Measurements from ENCODE around the gene AQR.

AQR gene

DNA sequence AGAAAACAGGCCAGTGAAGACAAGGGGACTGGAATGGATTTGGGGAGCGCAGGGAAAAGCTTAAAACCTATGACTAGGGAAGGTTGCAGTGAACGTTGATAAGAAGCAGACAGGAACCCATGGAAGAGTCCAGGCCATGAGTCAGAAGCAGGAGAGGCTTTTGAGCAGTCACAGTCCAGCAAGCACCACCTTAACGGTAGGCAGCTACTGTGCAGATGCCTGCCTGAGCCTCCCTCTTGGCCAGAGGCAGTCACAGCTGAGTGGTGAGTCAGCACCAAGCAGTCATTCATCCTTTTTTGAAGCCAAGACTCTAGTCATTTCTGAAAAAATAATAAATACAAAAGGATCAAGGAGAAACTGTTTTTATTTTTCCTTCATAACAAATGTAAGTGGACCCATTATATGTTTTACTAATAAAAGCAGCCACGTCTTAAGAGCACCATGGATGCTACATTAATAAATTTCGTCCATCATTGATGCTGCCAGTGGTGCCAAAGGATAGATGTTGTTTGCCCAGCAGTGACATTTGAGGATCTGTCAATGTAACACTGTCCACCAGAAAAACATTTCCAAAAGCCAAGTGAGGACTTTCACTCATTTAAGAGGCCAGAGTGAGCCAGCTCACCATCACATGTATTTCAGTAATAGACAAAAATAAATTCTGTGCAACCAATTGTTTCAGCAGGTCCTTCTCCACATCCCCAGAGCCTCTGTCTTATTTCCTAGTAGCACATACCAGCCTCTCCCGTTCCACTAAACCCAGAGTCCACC lies 132.1 kb downstream of the AQR start:
- TF ChIP-seq, protein P1, sequence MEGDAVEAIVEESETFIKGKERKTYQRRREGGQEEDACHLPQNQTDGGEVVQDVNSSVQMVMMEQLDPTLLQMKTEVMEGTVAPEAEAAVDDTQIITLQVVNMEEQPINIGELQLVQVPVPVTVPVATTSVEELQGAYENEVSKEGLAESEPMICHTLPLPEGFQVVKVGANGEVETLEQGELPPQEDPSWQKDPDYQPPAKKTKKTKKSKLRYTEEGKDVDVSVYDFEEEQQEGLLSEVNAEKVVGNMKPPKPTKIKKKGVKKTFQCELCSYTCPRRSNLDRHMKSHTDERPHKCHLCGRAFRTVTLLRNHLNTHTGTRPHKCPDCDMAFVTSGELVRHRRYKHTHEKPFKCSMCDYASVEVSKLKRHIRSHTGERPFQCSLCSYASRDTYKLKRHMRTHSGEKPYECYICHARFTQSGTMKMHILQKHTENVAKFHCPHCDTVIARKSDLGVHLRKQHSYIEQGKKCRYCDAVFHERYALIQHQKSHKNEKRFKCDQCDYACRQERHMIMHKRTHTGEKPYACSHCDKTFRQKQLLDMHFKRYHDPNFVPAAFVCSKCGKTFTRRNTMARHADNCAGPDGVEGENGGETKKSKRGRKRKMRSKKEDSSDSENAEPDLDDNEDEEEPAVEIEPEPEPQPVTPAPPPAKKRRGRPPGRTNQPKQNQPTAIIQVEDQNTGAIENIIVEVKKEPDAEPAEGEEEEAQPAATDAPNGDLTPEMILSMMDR (IDR thresholded peaks at IDR 0.05; ENCODE audit: low read depth, low read length) = no peak
- peak; percentile 36 to 74 for DNase-seq (ENCODE audit: low read depth in 2 of 2)

DNA sequence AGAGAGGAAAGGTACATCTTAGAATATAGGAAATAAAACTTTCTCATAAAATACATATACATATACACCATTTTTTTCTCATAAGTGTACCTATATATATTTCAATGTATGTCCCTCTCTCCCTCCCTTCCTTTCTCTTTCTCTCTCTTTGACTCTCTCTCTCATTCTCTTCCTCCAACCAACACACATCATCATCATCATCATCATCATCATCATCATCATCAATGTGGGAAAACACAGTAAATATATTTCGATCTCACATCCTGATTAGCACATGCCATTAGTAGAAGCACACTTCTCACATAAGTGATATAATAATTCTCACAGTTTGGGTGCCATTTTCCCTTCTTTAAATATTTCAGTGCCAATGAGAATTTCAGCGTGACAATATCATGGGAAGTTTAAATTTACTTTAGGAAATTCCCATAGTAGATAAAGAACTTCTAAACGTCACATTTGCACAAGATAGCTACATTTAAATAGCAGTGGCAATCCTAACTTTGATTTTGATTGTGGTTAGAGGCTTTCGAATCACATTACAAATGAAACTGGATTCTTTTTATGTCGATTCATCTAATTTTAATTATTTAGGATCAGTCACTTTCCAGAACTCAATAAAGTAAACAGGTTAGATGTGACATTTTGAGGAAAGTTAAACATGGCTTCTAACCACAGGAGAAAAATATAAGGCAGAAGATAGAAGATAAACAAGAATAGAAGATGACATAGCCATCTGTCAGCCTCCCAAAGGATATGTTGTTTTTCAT lies 141.2 kb downstream of the AQR start:
- TF ChIP-seq, protein P1 (IDR thresholded peaks at IDR 0.05; ENCODE audit: low read depth, low read length) = no peak
- no peak for DNase-seq (ENCODE audit: low read depth in 2 of 2)

More for the DNA sequence above, 132.1 kb downstream of the AQR start:
- H3K4me3 ChIP-seq (replicated peaks in 1 of 2; ENCODE audit: low read depth in 2 of 2, low read length in 2 of 2) = no peak overlapping the region

DNA sequence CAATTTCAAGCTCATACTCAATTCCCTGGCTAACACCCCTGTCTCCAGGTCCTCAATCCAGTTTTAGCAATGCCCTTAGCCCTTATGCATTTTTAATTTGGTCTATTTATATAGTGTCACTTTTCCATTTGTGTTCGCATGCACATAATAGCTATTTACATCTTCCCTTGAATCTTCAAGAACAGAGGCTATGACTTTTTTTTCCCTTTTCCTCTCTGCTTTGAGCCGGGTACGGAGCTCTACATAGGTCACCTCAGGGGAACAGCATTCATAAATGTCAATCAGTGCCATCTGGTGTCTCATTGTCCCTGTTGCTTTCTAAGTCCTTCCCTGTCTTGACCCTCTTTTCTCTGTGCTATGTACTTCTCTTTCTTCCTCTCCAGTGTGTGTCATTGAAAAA lies 147.7 kb downstream of the AQR start:
- DNase-seq (ENCODE audit: low read depth in 2 of 2) = no peak
- H3K4me3 ChIP-seq (replicated peaks in 1 of 2; ENCODE audit: low read depth in 2 of 2, low read length in 2 of 2) = no peak overlapping the region
- TF ChIP-seq, protein P1 (IDR thresholded peaks at IDR 0.05; ENCODE audit: low read depth, low read length) = no peak

More for the DNA sequence above, 141.2 kb downstream of the AQR start:
- H3K4me3 ChIP-seq (replicated peaks in 1 of 2; ENCODE audit: low read depth in 2 of 2, low read length in 2 of 2) = no peak overlapping the region

DNA sequence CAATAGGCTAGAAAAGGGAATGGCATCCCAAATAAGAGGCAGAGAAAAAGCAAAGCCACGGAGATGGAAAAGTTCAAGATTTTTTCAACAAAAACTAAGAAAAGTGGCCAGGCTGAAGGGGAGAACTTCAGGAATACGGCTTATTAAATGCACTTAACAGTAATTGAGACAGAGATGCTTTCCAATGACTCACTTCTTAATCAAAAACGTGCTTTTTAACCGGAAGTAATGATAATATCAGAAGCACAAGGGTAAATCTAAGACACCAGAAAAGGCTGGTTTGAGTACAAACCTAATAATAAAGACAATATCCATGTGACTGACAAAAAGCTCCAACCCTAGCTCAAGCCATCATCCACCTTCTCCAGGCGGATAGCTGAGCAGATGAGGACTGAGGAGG lies 149.4 kb downstream of the AQR start:
- H3K4me3 ChIP-seq (replicated peaks in 1 of 2; ENCODE audit: low read depth in 2 of 2, low read length in 2 of 2) = no peak overlapping the region
- TF ChIP-seq, protein P1 (IDR thresholded peaks at IDR 0.05; ENCODE audit: low read depth, low read length) = no peak
- DNase-seq (ENCODE audit: low read depth in 2 of 2) = no peak

DNA sequence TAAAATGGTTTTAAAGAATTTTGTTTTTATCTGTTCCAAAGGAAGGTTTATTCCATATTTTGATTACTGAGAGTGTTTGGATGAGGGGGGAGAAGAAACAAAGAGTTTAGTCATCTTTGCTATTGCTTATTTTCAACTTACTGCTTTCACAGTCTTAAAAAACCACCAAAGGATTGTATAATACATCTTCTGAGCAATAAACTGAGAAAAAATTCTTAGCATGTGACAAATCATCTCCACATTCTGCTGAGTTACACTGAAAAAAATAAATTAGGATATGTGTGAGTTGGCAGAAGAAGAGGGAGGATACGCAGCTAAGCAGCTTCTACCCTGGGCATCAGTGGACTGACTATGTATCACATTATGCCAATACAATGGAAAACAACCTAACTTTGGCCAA lies 151.0 kb downstream of the AQR start:
- no peak overlapping the region for H3K4me3 ChIP-seq (replicated peaks in 1 of 2; ENCODE audit: low read depth in 2 of 2, low read length in 2 of 2)
- no peak for DNase-seq (ENCODE audit: low read depth in 2 of 2)
- TF ChIP-seq, protein P1 (IDR thresholded peaks at IDR 0.05; ENCODE audit: low read depth, low read length) = no peak

DNA sequence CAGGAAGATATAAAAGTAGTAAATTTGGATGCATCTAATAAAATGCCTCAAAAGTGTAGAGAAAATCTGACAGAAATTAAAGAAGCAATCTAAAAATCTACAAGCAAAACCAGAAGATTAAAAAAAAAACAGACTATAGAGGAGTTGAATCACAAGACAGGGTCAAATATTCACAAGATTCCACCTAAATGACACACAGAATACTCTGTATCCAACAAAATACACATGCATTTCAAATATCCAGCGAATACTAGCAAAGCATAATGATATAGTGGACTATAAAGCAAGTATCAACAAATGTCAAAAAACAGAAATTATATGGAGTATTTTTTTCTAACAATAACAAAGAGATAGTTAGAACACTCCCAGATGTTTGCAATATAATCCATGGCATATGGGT lies 153.7 kb downstream of the AQR start:
- no peak overlapping the region for H3K4me3 ChIP-seq (replicated peaks in 1 of 2; ENCODE audit: low read depth in 2 of 2, low read length in 2 of 2)
- TF ChIP-seq, protein P1 (IDR thresholded peaks at IDR 0.05; ENCODE audit: low read depth, low read length) = no peak
- DNase-seq (ENCODE audit: low read depth in 2 of 2) = peak in 1 of 2 donors; percentile 18
